Omental fat pad (tissue), 4 donors: Measurements from ENCODE around the gene CMTM4. TPM values are rescaled to one million over a fixed set of nuclear protein-coding genes. Genes with fewer than 3 reads are reported as not detected.

ENCODE experiments used
- ATAC-seq: fragments of 150-250 bp; one replicate; pipeline ENCODE4 v1.9.1; 2016; ENCODE audit warnings: mild to moderate bottlenecking, moderate library complexity; ENCODE audit not compliant: low FRiP score
- DNase-seq: peaks from one replicate; pipeline ENCODE4 v3.0.0-alpha.2; 2019; ENCODE audit warnings: low spot score
- CTCF ChIP-seq, 3 donors: fragments of 450-650 bp; IDR thresholded peaks; one replicate each; pipeline ENCODE4 v1.5.1; 2016 to 2017; ENCODE audit warnings: antibody characterized with exemption in 3 of 3, mild to moderate bottlenecking in 3 of 3, moderate library complexity in 2 of 3
- small RNA-seq: library from RNA; depleted of rRNA; stranded (forward); fragments of <200 nt; gene quantifications from one replicate; pipeline ENCODE3, GENCODE V24; 2016
- total RNA-seq, 4 donors: library from RNA; depleted of rRNA; stranded (reverse); fragments of >200 nt; gene quantifications; one replicate each; pipeline ENCODE4 v1.1.0, GENCODE V29; 2016

Gene CMTM4
- total RNA-seq, 4 donors from 2014 or later, result 12.6 to 29.9 (median 23.8) TPM

DNA sequence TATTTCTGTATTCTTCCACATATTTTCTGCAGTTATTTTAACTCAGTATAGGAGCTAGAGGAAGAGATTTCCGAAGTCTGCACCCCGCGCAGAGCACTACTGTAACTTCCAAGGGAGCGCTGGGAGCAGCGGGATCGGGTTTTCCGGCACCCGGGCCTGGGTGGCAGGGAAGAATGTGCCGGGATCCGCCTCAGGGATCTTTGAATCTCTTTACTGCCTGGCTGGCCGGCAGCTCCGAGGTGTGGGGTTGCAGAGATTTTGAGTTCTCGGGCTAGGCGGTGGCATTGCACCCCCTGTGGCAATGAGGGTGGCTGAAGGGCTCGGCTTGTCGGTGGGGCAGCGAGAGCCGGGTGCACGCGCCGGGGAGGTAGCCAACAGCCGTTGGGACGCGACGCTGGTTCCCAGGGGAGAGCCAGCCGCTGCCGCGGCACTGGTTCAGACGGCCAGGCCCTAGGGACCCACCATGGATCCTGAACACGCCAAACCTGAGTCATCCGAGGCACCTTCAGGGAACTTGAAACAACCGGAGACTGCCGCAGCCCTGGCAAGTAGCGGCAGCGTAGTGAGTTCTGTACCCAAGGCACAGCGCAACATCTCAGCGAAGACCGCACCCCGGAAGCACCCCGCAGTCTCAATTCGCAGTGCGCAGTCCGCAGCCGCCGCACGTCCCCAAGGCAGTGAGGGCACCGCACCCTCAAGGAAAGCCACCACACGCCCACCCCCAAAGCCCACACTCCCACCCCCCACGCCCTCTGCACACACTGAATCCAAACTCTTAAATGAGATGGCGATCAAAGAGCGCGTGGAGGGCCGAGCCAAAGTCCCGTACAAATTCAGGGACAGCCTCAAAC is 130.3 kb downstream of the CMTM4 start, which contains the start of gene CMTM1:
CMTM1 (plus strand) TSS at position 389 of the 851 bp plus-strand sequence; CDS start at position 464, 75 bp downstream.
- TF ChIP-seq CTCF (IDR thresholded peaks at IDR 0.05), result no peak
- no peak for ATAC-seq
- no peak for DNase-seq

Small RNA genes within 50 kb of the gene (small RNA-seq; reads per million reads assigned to genes)
- not detected for gene CKLF-CMTM1

Other genes starting within 250 kb of the CMTM4 start
- 10 to 100 TPM; 39.9 to 69.7 (median 56.0) TPM for gene TK2, start 146.6 kb downstream of the CMTM4 start, total RNA-seq
- gene CKLF, start 144.2 kb downstream of the CMTM4 start, total RNA-seq, result 10 to 100 TPM; 31.6 to 68.4 (median 49.2) TPM
- gene CMTM1, start 130.3 kb downstream of the CMTM4 start, total RNA-seq, result 1 to 10 TPM in 2 of 4 donors, under 1 TPM in 2; 0.93 to 1.1 (median 0.98) TPM
- gene CMTM2, start 117.3 kb downstream of the CMTM4 start, total RNA-seq, result 1 to 10 TPM in 3 of 4 donors, not detected in 1; 1.1 to 5.7 (median 1.2) TPM
- gene CMTM3, start 92.0 kb downstream of the CMTM4 start, total RNA-seq, result 10 to 100 TPM; 28.9 to 53.4 (median 43.5) TPM
- 100 to 1,000 TPM; 120 to 199 (median 169) TPM for gene DYNC1LI2, start 54.9 kb upstream of the CMTM4 start, total RNA-seq
- gene TERB1, start 104.8 kb upstream of the CMTM4 start, total RNA-seq, result not detected
- 10 to 100 TPM; 29.7 to 36.4 (median 35.3) TPM for gene NAE1, start 134.2 kb upstream of the CMTM4 start, total RNA-seq
- not detected for gene CA7, start 147.7 kb upstream of the CMTM4 start, total RNA-seq
- gene PDP2, start 183.8 kb upstream of the CMTM4 start, total RNA-seq, result 10 to 100 TPM; 17.9 to 48.2 (median 20.5) TPM
- not detected for gene CDH16, start 222.1 kb upstream of the CMTM4 start, total RNA-seq
- gene RRAD, start 228.8 kb upstream of the CMTM4 start, total RNA-seq, result 10 to 100 TPM in 3 of 4 donors, 1 to 10 TPM in 1; 3.8 to 21.0 (median 11.9) TPM
- gene CIAO2B, start 237.7 kb upstream of the CMTM4 start, total RNA-seq, result 10 to 100 TPM; 50.4 to 86.8 (median 70.4) TPM
- gene CES2, start 238.8 kb upstream of the CMTM4 start, total RNA-seq, result 10 to 100 TPM; 25.1 to 34.3 (median 28.1) TPM